Activated CD4-positive, alpha-beta T cell treated with anti-CD3 and anti-CD28 coated beads for 24 hours (primary cell): ENCODE results near the gene SLC6A20.

Experiments
- DNase-seq, 2 donors: peaks; one replicate each; pipeline ENCODE4 v3.0.0-alpha.2; 2020; ENCODE audit warnings: low read depth in 2 of 2

Gene SLC6A20

DNA sequence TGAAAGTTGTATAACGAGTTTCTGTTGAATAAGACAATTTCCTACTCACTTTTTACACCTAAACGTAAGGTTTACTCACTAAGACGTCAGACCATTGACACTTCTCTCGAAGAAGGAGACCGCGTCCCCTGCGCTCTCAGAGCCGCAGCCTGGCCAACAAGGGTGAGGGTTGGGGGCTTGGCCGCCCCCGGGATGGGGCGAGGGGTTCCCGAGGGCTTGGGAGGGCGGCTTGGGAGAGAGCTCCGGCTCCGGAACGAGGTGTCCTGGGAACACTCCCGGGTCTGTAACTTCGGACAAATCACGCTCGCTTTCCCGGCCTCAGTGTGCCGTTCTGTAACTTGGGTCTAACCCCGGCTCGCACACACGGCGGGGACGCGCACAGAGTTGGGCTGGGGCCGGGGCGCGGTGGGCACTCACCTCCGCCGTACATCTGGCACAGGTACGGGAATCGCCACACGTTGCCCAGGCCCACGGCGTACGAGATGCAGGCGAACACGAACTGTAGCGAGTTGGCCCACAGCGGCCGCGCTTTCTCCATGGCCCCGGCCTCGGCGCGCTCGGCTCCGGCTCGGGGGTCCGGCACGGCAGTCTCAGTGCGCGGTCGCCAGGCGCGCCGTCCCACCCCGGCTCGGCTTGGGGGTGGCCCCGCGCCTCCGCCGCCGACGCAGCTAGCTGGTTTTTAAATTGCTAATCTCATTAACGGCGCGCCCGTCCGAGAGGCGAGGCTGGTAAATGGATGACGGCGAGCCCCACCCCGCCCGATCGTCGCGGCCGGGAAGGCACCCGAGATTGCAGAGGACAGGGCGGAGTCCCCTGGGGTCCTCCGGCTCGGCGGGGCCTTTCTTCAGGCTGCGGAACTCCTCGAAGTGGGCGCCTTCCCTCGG, at the start of gene SLC6A20:
SLC6A20 (minus strand) TSS at position 655 of the 884 bp plus-strand sequence; CDS start at position 538, 117 bp downstream.
- DNase-seq, result no peak

DNA sequence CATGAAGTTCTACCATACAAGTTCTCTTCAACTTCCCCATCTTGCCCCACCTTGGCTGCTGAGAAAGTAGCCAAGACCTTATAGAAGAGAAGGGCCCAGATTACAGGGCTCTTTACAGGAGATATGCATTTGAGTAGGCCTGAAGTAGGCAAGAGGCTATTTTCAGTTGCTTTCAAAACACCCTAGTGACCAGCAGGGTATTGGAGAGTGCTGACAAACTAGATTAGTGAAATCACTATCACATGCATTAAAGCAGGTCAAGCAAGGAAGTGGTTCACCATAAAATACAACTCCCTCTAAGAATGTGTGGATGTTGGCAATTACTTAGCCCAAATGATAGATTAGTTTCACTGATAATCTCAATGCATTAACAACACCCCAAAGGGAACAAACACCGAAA, 48.3 kb upstream of the SLC6A20 start:
- DNase-seq, result no peak

- no peak for DNase-seq
These were observed 46.7 kb upstream of the SLC6A20 start for GRCh38 chr3:45842851-45843625.

GRCh38 chr3:45841757-45842491, 45.6 kb upstream of the SLC6A20 start, which contains the start of gene LZTFL1:
TSS of gene LZTFL1 (minus strand) at chr3:45842119. CDS start at chr3:45841991, 128 bp downstream.
- peak; percentile 76 for DNase-seq

DNA sequence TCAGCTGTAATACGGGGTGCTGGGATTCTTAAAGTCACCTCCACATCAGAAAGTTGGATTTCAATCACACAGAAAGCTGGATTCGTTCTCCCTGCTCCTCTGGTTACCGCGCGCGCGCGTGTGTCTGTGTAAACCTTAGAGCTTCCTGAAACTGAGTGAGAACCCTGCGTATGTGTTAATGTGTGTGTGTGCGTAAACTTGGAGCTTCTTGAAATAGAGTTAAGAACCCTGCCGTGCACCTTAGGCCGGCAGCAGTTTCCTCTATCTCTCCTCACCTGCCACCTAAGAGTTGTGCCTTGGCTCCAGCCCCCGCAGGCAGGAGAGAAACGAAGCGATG, 45.1 kb upstream of the SLC6A20 start:
- DNase-seq, result no peak

DNA sequence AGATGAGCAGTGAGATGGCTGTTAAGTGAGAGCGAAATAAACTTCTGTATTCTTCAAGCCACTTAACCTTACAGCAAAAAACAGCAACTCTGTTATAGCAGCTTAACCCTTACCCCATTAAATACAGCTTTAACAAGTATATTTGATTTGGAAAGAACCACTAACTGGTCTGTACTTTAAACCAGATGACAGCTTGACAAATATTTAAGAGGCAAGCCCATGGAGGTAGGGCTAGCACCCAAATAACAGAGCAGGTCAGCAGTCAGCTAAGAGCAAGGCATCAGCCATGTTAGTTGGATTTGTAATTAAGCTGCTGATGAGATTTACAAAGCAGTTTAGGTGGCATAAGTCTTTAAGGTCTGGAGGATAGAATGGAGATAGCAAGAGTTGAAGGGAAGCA, 42.1 kb upstream of the SLC6A20 start:
- DNase-seq, result no peak

DNA sequence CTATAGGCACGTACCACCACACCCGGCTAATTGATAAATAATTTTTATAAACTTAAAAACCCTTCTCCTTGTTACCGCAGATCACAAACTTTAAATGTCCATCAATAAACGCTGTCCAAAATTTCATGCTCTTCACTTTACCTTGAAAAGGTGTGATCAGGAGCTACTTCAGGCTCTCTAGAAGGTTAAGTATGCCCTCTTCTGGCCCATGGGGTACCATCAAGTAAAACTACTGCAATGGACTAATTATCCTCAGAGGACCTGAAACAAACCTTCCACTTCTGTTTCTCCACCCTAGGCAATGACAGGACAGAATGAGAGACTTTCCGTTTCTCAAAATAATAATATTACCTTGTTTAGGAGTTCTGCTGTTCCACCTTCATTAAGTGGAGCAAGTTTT, 36.4 kb upstream of the SLC6A20 start:
- no peak for DNase-seq

DNA sequence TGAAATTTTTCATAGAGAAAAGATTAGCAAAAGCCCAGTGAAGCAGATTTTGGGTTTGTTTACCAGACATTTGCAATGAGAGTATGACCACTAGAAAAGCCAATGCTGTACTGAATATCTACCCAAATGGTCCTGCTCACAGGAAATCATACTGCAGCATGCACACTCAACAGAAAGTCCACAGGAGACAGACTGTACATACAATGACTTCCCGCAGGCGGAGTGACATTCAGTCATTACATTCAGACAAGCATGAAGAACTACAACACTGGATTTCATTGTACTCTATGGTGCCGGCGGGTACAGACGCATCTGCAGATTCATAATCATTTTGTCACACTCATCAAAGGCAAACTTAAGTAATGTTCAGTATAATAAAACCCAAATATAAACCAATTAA, 33.8 kb upstream of the SLC6A20 start:
- DNase-seq, result no peak

- no peak for DNase-seq
These were observed 30.6 kb upstream of the SLC6A20 start for GRCh38 chr3:45826908-45827307.

GRCh38 chr3:45826321-45826720, 30.0 kb upstream of the SLC6A20 start:
- no peak for DNase-seq

- no peak for DNase-seq
These were observed 24.8 kb upstream of the SLC6A20 start for GRCh38 chr3:45821127-45821526.

GRCh38 chr3:45819543-45819942, 23.2 kb upstream of the SLC6A20 start:
- no peak for DNase-seq

- no peak for DNase-seq
These were observed 21.6 kb upstream of the SLC6A20 start for GRCh38 chr3:45817831-45818522.

- no peak for DNase-seq
These were observed 20.2 kb upstream of the SLC6A20 start for GRCh38 chr3:45816544-45816943.

DNA sequence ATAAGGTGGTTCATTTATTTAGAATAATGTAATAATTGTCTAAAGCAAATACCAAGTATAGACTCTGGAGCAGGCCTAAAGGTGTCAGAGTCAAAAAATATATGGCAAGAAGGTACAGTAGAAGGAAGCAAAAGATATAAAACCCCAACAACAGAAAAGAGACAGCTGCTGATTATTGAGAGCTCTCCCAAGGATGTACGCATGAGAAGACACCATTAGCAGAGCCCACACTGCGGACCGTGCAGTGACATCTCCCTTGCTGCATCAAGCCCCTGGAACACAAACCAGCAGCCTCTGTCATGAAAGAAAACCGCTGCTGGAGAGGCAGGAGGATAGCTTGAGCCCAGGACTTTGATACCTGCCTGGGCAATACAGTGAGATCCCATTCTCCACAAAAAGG, 18.0 kb upstream of the SLC6A20 start:
- no peak for DNase-seq

DNA sequence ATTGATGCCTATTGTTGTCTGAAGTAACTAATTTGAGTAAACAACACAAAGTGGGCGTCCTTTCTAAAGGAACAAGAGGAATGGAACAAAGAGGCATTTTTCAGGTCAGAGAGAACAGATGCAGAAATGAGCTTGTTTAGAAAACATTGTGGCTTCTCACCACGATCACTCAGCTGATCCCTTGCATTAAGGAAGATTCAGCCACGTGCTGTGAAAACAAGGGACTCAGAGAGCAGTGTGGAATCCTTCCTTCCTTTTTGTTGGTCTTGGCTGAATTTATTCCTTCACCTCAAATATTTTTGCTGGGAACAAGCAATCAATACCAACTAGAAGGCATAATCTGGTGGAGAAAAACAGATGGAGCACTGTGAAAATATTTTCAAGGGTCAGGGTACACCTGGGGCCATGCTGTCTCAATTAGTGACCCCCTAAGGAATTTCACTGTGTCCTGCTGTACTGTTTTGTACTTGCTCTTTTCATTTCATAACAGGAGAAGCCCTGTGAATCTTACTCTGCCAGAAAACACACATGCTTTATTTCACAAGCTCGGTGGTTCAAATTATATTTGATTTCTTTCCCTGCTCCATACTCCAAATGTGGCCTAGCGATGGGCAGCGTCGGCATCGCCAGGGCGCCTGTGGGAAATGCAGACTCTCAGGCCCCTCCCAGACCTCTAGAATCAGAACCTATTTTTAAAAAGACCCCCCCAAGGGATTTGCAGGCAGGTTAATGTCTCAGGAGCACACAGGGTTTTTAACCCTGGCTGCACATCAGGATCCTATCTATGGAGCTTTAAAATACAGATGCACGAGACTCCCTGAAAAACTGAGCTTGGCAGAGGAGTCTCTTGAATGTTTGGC, 11.6 kb upstream of the SLC6A20 start:
- no peak for DNase-seq

DNA sequence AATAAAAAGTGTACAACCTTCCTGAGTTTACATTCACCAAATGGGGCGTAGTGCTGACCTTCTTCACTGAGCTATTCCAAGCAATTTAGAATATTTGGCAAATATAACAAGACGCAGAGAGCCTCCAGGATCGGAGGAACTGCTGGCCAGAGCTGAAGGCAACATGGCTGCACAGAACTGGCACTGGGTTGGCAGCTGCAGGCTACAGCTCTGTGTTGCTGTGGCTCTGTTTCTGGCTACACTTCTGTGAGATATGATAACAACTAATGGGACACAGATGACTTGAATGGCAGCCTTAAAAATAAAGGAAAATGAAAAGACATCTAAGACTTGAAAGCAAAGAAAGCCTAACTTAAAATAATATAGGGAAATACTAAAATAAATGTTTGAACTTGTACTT, 10.8 kb upstream of the SLC6A20 start:
- DNase-seq, result no peak

DNA sequence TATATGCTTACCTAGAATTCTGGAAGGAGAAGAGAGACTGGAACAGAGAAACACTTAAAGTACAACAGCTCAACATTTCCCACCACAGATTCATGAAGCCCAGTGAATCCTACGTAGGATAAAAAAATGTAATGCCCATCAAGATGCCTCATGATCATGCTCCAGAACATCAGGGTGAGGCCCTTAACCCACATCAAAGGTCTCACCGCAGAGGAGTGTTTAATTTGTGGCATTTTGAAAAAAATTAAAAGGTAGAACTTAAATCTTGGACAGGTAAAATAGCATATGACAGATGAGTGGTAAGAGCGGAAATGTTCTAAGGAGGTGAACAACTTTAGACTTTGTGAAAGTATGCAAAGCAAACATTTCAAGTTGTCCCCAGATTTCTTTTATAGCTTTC, 9.7 kb upstream of the SLC6A20 start:
- no peak for DNase-seq

DNA sequence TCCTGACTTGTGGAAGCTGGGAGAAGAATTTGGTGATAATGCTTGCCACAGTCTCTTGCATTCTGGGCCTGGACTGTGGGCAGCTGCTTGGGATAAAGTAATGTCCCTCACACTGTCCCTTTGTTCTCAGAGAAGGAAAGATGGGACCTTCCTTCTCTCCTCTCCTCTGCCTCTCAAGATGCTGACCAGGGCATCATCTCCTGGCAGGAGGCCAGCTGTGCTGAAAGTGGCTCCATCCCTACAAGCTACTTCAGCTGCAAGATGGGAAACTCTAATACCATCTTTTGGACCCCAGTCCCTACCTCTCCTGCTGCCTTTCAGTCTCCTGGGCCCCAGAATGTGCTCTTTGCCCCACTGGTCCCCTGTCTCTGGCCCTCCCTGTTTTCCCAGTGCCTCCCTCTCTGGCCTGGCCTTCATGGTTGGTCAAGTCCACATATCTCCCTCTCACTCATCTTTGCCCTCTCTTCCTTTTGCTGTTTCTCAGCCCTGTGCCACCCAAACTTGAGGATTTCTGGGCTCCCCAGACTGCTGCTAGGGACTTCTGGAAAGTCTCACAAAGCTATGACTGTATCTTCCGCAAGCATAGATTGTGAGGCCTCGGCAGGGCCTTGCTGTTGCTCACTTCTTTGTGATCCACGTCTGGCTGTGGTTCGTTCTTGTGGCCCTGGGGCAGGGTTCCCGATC, 7.1 kb upstream of the SLC6A20 start:
- DNase-seq, result no peak

DNA sequence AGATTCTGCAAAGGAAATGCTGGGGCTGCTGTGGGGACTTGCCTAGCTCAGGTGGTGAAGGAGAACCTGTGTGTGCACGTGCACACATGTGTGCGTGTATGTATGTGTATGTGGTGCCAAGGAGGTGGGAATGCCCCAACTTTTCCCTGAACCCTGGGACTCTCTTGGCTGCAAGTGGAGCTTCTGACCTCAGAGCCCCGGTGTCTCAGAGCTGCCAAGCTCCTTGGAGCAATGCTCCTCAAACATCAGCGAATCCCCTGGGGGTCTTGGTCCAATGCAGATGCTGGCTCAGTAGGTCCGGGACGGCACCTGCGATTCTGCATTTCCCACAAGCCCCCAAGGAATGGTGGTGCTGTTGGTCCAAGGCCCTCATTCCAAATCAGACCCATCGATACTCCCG, 5.8 kb upstream of the SLC6A20 start:
- no peak for DNase-seq
